Retinal pigment epithelial cell (primary cell): Measurements from ENCODE around the gene UVRAG.

Source experiments
- DNase-seq: peaks from one replicate; pipeline ENCODE4 v3.0.0-alpha.2; 2010; ENCODE audit warnings: low read depth
- H3K4me3 ChIP-seq: 2 replicates; pipeline ENCODE4 v1.5.1; 2011; ENCODE audit warnings: mild to moderate bottlenecking, low read length, control low read depth, moderate library complexity
- CTCF ChIP-seq: conservative IDR thresholded peaks from 2 replicates; pipeline ENCODE4 v1.5.1; 2011; ENCODE audit warnings: low read depth, low read length, control low read depth, inconsistent platforms

UVRAG gene

GRCh38 chr11:76134239-76134638 lies 319.2 kb downstream of the UVRAG start:
- DNase-seq, result no peak
- H3K4me3 ChIP-seq, result no peak overlapping the region
- TF ChIP-seq CTCF, result no peak

- no peak for TF ChIP-seq CTCF
- H3K4me3 ChIP-seq, result no peak overlapping the region
- no peak for DNase-seq
Observed at GRCh38 chr11:76135491-76135890, 320.5 kb downstream of the UVRAG start.

GRCh38 chr11:76139314-76139713 lies 324.3 kb downstream of the UVRAG start:
- H3K4me3 ChIP-seq, result no peak overlapping the region
- TF ChIP-seq CTCF, result no peak
- DNase-seq, result no peak

GRCh38 chr11:76140912-76141574 lies 326.0 kb downstream of the UVRAG start:
- no peak for DNase-seq
- no peak overlapping the region for H3K4me3 ChIP-seq
- no peak for TF ChIP-seq CTCF

- no peak for DNase-seq
- no peak for TF ChIP-seq CTCF
- H3K4me3 ChIP-seq, result no peak overlapping the region
Observed at GRCh38 chr11:76141901-76142588, 327.0 kb downstream of the UVRAG start.

GRCh38 chr11:76143274-76143673 lies 328.3 kb downstream of the UVRAG start:
- no peak for DNase-seq
- H3K4me3 ChIP-seq, result no peak overlapping the region
- TF ChIP-seq CTCF, result no peak
